ENCODE measurements around the gene MAX. TPM values are rescaled to one million over a fixed set of nuclear protein-coding genes. Genes with fewer than 3 reads are reported as not detected.

Gene MAX
- total and polyA plus RNA-seq, 2 of the 8 experiments (the other 6 are each of a cell fraction or from before 2014, with no cell fraction given): 36.9 to 65.1 TPM

- TF ChIP-seq NANOG (IDR thresholded peaks at IDR 0.05; ENCODE audit: insufficient read depth, low read depth, low read length, poor library complexity, severe bottlenecking) (no peak), CTCF (IDR thresholded peaks at IDR 0.05; ENCODE audit: control extremely low read depth in 1 of 3, insufficient read depth in 1 of 3, low read depth in 1 of 3, low read length in 3 of 3) (no peak), BACH1 (IDR thresholded peaks at IDR 0.05; ENCODE audit: low read length) (no peak), CHD2 (IDR thresholded peaks at IDR 0.05; ENCODE audit: low read length) (no peak), SAP30 (IDR thresholded peaks at IDR 0.05; ENCODE audit: insufficient read depth, insufficient replicate concordance, low read length) (no peak), CBX8 (IDR thresholded peaks at IDR 0.05; ENCODE audit: borderline replicate concordance, low read depth, low read length) (no peak), TBP (IDR thresholded peaks at IDR 0.05; ENCODE audit: low read depth, low read length) (no peak), KDM1A (IDR thresholded peaks at IDR 0.05; ENCODE audit: borderline replicate concordance, low read length) (no peak)
Measured at GRCh38 chr14:65150898-65151608, 48.7 kb upstream of the MAX start (continued).
